Activated CD4-positive, alpha-beta T cell treated with anti-CD3 and anti-CD28 coated beads, Interleukin-2, amount 10 ng/mL, durations not matched to agents 7 days and 5 days (primary cell): Measurements from ENCODE around the gene ANKRD16. TPM values are rescaled to one million over a fixed set of nuclear protein-coding genes. Genes with fewer than 3 reads are reported as not detected.

Experiments
- CTCF ChIA-PET: fragments of 350-600 bp; sonication (Branson Sonifier 250); formaldehyde crosslinking; loops from one replicate; lab custom pipeline; 2021; ENCODE audit warnings: antibody characterized with exemption; lab: Charles Lee
- POLR2A ChIA-PET: fragments of 350-600 bp; sonication (Branson Sonifier 250); formaldehyde crosslinking; loops from one replicate; lab custom pipeline; 2021; ENCODE audit warnings: antibody characterized with exemption; lab: Charles Lee
- DNase-seq: peaks from one replicate; pipeline ENCODE4 v3.0.0-alpha.2; 2020
- H3K27ac Mint-ChIP-seq: one replicate; pipeline ENCODE4 v1.8.0; 2021; ENCODE audit warnings: mild to moderate bottlenecking, moderate library complexity, mixed read lengths
- H3K27me3 Mint-ChIP-seq: one replicate; pipeline ENCODE4 v1.8.0; 2021; ENCODE audit warnings: mixed read lengths
- H3K36me3 Mint-ChIP-seq: one replicate; pipeline ENCODE4 v1.8.0; 2021; ENCODE audit warnings: low read depth, mixed read lengths
- H3K4me1 Mint-ChIP-seq: one replicate; pipeline ENCODE4 v1.8.0; 2021; ENCODE audit warnings: mixed read lengths
- H3K4me3 Mint-ChIP-seq: one replicate; pipeline ENCODE4 v1.8.0; 2021; ENCODE audit warnings: mild to moderate bottlenecking, moderate library complexity, mixed read lengths
- H3K9me3 Mint-ChIP-seq: one replicate; pipeline ENCODE4 v1.8.0; 2021; ENCODE audit warnings: mixed read lengths
- total RNA-seq, 2 experiments: library from RNA; stranded (reverse); gene quantifications; one replicate each; pipeline ENCODE4 v1.2.3, GENCODE V29; 2021

The ANKRD16 gene
- total RNA-seq, 2 experiments from 2014 or later = 5.2 to 6.4 TPM

DNA sequence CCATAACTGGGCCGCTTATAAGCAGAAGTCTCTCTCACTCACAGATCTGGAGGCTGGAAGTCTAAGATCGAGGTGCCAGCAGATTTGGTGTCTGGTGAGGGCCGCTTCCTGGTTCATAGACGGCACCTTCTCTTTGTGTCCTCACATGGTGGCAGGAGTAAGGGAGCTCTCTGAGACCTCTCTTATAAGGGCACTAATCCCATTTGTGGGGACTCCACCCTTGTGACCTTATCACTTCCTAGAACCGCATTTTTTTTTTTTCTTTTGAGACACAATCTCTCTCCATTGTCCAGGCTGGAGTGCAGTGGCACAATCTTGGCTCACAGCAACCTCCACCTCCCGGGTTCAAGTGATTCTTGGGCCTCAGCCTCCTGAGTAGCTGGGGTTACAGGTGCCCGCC lies 8.5 kb upstream of the ANKRD16 start:
- Mint-ChIP-seq H3K27me3 (no peaks in the 10 kb centered on the region), H3K36me3 (peaks cover 60% of the 10 kb centered on the region), H3K4me3 (no peak overlapping the region), H3K4me1 (peaks cover 40% of the 10 kb centered on the region), H3K9me3 (peaks cover 6% of the 10 kb centered on the region), H3K27ac (no peak overlapping the region)
- ChIA-PET CTCF (interaction anchor here (0.6 kb wide), 2 partner anchors 37 to 230 kb away, joined by 3 to 4 read pairs; no protein-coding TSS in a partner anchor), POLR2A (no interaction called here)
- no peak for DNase-seq

DNA sequence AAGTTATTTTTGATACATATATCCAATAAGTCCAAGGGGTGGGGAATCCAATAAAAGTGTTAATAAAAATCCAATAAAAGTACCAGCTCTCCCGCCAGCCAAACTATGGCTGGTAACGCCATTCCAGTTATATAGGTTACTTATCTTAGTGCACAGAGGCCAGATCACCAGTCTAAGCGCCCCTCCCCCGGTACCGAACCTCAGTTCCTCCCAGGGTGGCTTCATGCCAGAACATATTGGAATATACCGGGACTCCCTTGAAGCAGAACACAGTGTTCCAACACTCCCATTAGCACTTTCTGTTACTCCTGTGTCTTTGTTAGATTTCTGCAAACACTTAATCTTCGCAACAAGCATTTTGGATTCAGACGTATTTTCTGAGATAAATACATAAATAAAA lies 7.8 kb upstream of the ANKRD16 start:
- no peaks in the 10 kb centered on the region for H3K27me3 Mint-ChIP-seq
- no peak for DNase-seq
- H3K4me1 Mint-ChIP-seq = peaks cover 44% of the 10 kb centered on the region
- ChIA-PET CTCF (interaction anchor here (0.6 kb wide), 2 partner anchors 38 to 229 kb away, joined by 3 to 4 read pairs; no protein-coding TSS in a partner anchor), POLR2A (no interaction called here)
- no peak overlapping the region for H3K4me3 Mint-ChIP-seq
- H3K9me3 Mint-ChIP-seq = peaks cover 6% of the 10 kb centered on the region
- H3K27ac Mint-ChIP-seq = peak overlapping the region; percentile 0
- H3K36me3 Mint-ChIP-seq = peaks cover 55% of the 10 kb centered on the region

DNA sequence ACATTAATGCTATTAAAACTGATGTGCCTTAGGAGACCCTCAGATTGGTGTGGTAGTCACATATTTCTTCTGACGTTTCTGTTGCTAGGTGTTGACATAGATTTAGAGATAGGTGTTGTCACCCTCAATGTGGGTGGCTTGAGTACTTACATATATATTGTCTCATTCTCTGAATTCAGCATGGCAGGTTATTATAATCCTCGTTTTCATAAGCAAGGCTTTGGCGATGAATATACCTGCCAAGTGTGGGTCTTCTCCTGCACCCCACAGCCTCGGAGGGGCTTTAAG lies 7.3 kb upstream of the ANKRD16 start:
- Mint-ChIP-seq H3K4me1 (peaks cover 49% of the 10 kb centered on the region), H3K27ac (no peak overlapping the region), H3K36me3 (peaks cover 55% of the 10 kb centered on the region), H3K27me3 (no peaks in the 10 kb centered on the region), H3K4me3 (no peak overlapping the region), H3K9me3 (peaks cover 6% of the 10 kb centered on the region)
- no peak for DNase-seq
- ChIA-PET CTCF (no interaction called here), POLR2A (no interaction called here)

DNA sequence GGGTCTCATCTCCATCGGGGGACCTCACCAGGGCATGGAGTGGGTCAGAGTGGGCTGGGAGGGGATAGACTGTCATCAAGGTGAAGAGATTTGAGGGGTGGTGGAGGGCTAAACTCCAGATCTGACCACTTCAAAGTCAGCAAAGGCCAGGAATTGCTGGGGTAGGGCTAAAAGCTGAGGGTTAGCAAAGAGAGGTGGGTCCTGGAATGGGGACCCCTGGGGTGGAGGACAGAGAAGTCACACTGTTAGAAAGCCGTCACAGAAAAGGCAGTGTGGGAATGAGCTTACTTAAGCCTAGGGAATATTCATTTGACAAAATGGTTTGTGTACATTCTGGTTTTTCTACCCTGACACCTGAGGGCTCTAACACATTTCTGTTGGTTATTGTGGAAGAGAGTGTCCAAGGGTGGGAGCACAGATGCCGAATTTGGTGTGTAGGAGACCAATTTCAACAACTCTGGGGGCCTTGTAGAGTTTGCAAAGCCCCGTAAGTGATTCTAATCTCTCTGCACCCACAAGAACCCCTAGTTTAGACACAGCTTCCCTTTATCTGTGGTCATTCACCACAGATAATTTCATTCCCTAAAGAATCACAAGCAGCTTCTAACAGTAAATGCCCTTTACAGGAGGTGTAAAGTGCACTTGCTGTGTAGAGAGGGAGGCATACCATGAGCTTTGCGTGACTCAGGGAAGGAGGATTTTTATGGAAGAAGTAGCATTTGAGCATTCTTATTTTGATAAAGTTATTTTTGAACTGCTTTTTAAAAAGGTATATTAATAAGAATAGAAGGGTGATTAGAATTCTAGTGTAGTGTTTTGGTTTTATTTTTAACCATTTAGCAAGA lies 6.7 kb upstream of the ANKRD16 start:
- peaks cover 54% of the 10 kb centered on the region for H3K4me1 Mint-ChIP-seq
- H3K4me3 Mint-ChIP-seq = peak overlapping the region; percentile 55
- POLR2A ChIA-PET = no interaction called here
- H3K27me3 Mint-ChIP-seq = no peaks in the 10 kb centered on the region
- DNase-seq = no peak
- H3K36me3 Mint-ChIP-seq = peaks cover 57% of the 10 kb centered on the region
- CTCF ChIA-PET = no interaction called here
- peak overlapping the region; percentile 89 for H3K27ac Mint-ChIP-seq
- peaks cover 6% of the 10 kb centered on the region for H3K9me3 Mint-ChIP-seq

DNA sequence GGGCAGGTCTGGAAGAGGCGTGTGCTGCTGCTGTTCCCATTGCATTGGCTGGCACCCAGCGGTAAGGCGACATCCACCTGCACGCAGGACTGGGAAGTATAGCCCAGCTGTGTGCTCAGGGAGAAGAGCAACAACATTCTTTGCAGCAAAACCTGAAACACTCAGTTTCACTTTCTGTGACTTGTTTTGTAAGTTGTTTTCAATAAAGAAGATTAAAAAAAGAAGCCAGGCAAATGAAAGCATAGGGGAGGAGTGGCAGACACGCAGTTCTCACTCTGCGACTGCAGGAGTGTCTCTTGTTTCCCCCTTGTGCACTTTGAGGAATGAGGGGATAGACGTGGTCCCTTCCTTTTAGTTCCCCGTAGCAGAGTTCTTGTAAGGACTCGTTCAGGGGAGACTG lies 6.1 kb upstream of the ANKRD16 start:
- POLR2A ChIA-PET = no interaction called here
- CTCF ChIA-PET = no interaction called here
- H3K4me3 Mint-ChIP-seq = peak overlapping the region; percentile 55
- H3K27me3 Mint-ChIP-seq = no peaks in the 10 kb centered on the region
- H3K27ac Mint-ChIP-seq = peak overlapping the region; percentile 89
- peaks cover 60% of the 10 kb centered on the region for H3K4me1 Mint-ChIP-seq
- peaks cover 6% of the 10 kb centered on the region for H3K9me3 Mint-ChIP-seq
- peaks cover 60% of the 10 kb centered on the region for H3K36me3 Mint-ChIP-seq
- DNase-seq = peak; percentile 11

DNA sequence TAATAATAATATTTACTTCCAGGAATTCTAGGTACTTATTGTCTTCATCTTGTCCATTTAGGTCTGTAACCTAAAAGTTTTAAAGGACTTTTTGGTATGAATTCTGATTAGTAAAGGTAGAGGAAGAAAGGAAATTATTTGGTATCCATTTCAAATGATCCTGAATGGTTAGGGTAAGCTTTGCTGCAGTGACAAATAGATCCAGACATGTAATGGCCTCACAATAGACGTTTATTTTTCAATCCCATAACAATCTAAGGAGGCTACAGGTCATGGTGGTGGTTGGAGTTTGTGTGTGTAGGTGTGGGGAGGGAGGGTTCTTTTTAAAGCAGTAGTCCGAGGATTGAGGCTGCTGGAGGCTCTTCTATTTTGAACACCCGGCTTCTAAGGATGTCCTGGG lies 5.7 kb upstream of the ANKRD16 start:
- Mint-ChIP-seq H3K36me3 (peaks cover 60% of the 10 kb centered on the region), H3K4me1 (peaks cover 63% of the 10 kb centered on the region), H3K4me3 (peak overlapping the region; percentile 55), H3K9me3 (peaks cover 6% of the 10 kb centered on the region), H3K27me3 (no peaks in the 10 kb centered on the region), H3K27ac (peak overlapping the region; percentile 89)
- ChIA-PET CTCF (no interaction called here), POLR2A (no interaction called here)
- DNase-seq = no peak

DNA sequence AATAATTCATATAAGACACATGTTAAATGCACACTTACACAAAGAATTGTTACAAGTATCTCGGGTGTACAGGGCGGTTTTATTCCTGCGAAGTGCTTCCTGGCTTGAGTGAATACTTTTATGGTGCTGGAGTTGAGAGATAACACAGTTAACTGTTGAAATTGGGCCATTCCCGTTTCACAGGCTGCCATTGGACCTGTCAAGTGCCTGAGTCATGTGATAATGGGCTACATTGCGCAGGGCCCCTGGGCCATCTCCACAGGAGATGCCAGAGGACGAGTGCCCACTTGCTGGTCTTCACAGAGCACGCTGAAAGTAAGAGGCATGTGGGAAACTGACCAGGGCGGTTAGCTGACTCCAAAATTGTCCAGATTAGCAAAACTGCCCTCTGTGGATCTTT lies 5.2 kb upstream of the ANKRD16 start:
- Mint-ChIP-seq H3K9me3 (peaks cover 6% of the 10 kb centered on the region), H3K4me3 (no peak overlapping the region), H3K4me1 (peaks cover 63% of the 10 kb centered on the region), H3K27ac (no peak overlapping the region), H3K36me3 (peaks cover 60% of the 10 kb centered on the region), H3K27me3 (no peaks in the 10 kb centered on the region)
- ChIA-PET POLR2A (no interaction called here), CTCF (interaction anchor here (1.5 kb wide), 1 partner anchor 21 kb away, joined by 3 read pairs; no protein-coding TSS in a partner anchor)
- no peak for DNase-seq

DNA sequence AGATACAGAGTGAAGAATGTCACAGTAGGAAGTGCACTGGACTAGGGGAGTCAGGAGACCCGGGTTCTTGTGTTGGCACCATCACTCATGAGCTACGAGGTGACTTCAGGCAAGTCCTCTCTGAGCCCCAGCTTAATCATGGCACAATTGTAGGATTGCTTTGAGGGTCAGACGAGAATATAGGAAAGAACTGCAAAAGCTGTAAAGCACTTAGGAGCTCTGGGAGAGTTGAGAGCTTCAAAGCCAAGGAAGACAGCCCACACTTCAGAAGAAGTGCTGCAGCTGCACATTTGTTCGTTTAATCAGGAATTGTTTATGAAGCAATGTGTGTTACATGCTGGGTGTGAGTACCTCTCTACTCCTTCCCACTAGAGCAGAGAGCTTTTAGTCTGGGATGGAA lies 4.7 kb upstream of the ANKRD16 start:
- H3K27me3 Mint-ChIP-seq = no peaks in the 10 kb centered on the region
- peak overlapping the region; percentile 56 for H3K27ac Mint-ChIP-seq
- H3K9me3 Mint-ChIP-seq = peaks cover 6% of the 10 kb centered on the region
- H3K36me3 Mint-ChIP-seq = peaks cover 60% of the 10 kb centered on the region
- peaks cover 63% of the 10 kb centered on the region for H3K4me1 Mint-ChIP-seq
- CTCF ChIA-PET = interaction anchor here (1.5 kb wide), 1 partner anchor 20 kb away, joined by 3 read pairs; no protein-coding TSS in a partner anchor
- no peak overlapping the region for H3K4me3 Mint-ChIP-seq
- POLR2A ChIA-PET = no interaction called here
- no peak for DNase-seq

DNA sequence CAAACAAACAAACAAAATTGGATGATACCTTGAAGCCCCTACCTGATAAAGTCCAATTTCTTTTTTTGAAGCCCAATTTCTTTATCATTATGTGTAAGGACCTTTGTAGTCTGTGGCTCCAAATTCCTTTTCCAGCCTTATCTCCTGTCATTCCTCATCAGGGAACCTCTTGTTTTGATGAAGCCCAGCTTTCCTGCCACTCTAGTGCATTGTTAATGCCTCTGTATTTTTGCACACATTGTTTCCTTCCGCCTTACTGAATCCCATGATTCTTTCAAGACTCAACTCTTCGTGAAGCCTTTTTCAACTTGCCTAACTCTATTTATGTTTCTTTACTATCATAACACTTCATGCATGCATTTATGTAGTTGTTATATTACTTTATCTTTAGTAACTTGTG lies 3.6 kb upstream of the ANKRD16 start:
- Mint-ChIP-seq H3K4me1 (peaks cover 68% of the 10 kb centered on the region), H3K36me3 (peaks cover 53% of the 10 kb centered on the region), H3K9me3 (peaks cover 6% of the 10 kb centered on the region), H3K4me3 (no peak overlapping the region), H3K27me3 (no peaks in the 10 kb centered on the region), H3K27ac (no peak overlapping the region)
- no peak for DNase-seq
- ChIA-PET CTCF (interaction anchor here (0.6 to 1.5 kb wide), 2 partner anchors 19 to 21 kb away, joined by 3 read pairs; no protein-coding TSS in a partner anchor), POLR2A (no interaction called here)

DNA sequence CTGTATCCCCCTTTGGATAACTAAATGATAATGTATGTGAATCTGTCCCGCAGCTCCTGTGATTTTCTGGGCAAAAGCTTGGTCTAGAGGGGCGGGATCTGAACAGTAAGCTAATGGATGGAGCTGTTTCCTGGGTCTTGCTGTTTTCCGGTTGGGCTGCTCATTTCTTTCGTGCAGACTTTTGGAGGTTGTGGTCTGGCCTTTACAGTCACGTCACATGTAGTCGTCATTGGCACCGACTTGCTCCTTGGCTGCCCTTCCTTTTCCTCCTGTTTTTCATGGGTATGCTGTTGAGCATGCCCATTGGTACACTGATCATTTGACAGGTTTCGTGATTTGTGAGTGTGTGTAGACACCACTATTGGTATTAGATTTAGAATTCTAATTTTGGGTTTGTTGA lies 2.3 kb upstream of the ANKRD16 start:
- Mint-ChIP-seq H3K36me3 (peaks cover 44% of the 10 kb centered on the region), H3K9me3 (no peaks in the 10 kb centered on the region), H3K27ac (peak overlapping the region; percentile 33), H3K4me3 (peak overlapping the region; percentile 57), H3K4me1 (peaks cover 70% of the 10 kb centered on the region), H3K27me3 (no peaks in the 10 kb centered on the region)
- no peak for DNase-seq
- ChIA-PET CTCF (no interaction called here), POLR2A (no interaction called here)

DNA sequence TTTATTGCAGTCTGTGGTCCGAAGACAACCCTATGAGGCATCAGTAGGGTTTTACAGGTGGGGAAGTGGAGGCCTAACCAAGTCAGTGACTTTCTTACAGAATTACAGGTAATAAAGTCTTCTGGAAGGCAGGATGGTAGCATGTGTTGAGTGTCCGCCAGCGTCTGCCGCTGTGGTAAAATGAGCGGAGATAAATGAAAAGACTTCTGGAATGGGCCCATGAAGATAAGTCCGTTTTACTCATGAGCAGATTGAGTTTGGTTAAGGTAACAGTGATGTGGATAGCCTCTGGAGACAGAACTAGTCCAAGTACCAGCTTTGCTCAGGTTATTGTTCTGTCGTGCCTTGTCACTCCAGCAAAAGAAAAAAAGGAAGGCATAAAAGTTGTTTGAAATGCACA lies 1.3 kb upstream of the ANKRD16 start:
- no peaks in the 10 kb centered on the region for H3K27me3 Mint-ChIP-seq
- POLR2A ChIA-PET = interaction anchor here (0.6 kb wide), 1 partner anchor 104 kb away, joined by 3 read pairs; no protein-coding TSS in a partner anchor
- H3K4me1 Mint-ChIP-seq = peaks cover 63% of the 10 kb centered on the region
- H3K27ac Mint-ChIP-seq = peak overlapping the region; percentile 67
- H3K9me3 Mint-ChIP-seq = no peaks in the 10 kb centered on the region
- DNase-seq = no peak
- peaks cover 42% of the 10 kb centered on the region for H3K36me3 Mint-ChIP-seq
- CTCF ChIA-PET = interaction anchor here (1.1 to 1.4 kb wide), 3 partner anchors 11 to 195 kb away, joined by 3 to 5 read pairs (median 5); no protein-coding TSS in a partner anchor
- H3K4me3 Mint-ChIP-seq = peak overlapping the region; percentile 86

DNA sequence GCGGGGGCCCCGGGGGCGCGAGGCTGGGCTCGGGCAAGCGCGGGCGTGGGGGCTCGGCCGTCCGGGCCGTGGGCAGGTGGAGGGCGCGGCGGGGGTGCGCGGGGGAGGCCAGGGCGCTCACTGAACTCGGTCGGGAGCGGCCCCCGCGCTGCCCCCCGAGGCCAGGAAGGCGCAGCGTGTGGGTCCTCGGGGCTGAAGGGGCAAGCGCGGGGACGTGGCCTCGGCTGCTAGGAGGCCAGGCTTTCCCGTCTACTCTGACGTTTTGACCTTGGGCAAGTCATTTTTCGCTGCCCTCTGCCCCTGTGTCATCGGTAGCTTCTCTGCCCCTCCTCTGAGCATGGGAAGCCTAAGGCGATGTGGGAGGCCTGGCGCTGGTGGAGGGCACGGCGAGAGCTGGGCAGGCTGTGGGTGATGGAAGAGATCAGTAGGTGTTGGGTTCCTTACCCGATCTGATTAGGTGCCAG lies 791 bp upstream of the ANKRD16 start:
- no peaks in the 10 kb centered on the region for H3K27me3 Mint-ChIP-seq
- CTCF ChIA-PET = interaction anchor here (0.8 to 1.4 kb wide), 10 partner anchors 9 to 267 kb away, joined by 3 to 6 read pairs (median 4); no protein-coding TSS in a partner anchor
- peak overlapping the region; percentile 86 for H3K4me3 Mint-ChIP-seq
- H3K4me1 Mint-ChIP-seq = peaks cover 58% of the 10 kb centered on the region
- peaks cover 42% of the 10 kb centered on the region for H3K36me3 Mint-ChIP-seq
- H3K9me3 Mint-ChIP-seq = no peaks in the 10 kb centered on the region
- DNase-seq = peak; percentile 11
- H3K27ac Mint-ChIP-seq = peak overlapping the region; percentile 67
- POLR2A ChIA-PET = interaction anchor here (0.6 kb wide), 3 partner anchors 103 to 247 kb away, joined by 3 to 5 read pairs (median 3); no protein-coding TSS in a partner anchor
